AG10803 (cell line): Measurements from ENCODE around the gene DCAF12L2.
"Not testable (repeated sequence)": the region's sequence is repeated elsewhere in the genome, so short reads cannot be mapped to it uniquely, and the experiment has no call there.

Experiments
- DNase-seq: peaks from one replicate; pipeline ENCODE4 v3.0.0; 2010; ENCODE audit warnings: low read depth
- H3K4me3 ChIP-seq: 2 replicates; pipeline ENCODE4 v1.5.1; 2011; ENCODE audit warnings: mild to moderate bottlenecking, low read length, control low read depth
- TF ChIP-seq, protein P1 (sequence below): conservative IDR thresholded peaks from 2 replicates; pipeline ENCODE4 v1.5.1; 2011; ENCODE audit warnings: mild to moderate bottlenecking, low read length, control low read depth, inconsistent platforms

DCAF12L2 gene

GRCh38 chrX:126165721-126166461, at the start of gene DCAF12L2:
Gene DCAF12L2, minus strand, starts transcription at chrX:126166289. Its CDS starts 365 bp downstream, at chrX:126165924.
- no peak for DNase-seq
- H3K4me3 ChIP-seq: peak within 1 kb of the TSS; percentile 17; the same call in 1 of the 2 replicates
- TF ChIP-seq, protein P1, sequence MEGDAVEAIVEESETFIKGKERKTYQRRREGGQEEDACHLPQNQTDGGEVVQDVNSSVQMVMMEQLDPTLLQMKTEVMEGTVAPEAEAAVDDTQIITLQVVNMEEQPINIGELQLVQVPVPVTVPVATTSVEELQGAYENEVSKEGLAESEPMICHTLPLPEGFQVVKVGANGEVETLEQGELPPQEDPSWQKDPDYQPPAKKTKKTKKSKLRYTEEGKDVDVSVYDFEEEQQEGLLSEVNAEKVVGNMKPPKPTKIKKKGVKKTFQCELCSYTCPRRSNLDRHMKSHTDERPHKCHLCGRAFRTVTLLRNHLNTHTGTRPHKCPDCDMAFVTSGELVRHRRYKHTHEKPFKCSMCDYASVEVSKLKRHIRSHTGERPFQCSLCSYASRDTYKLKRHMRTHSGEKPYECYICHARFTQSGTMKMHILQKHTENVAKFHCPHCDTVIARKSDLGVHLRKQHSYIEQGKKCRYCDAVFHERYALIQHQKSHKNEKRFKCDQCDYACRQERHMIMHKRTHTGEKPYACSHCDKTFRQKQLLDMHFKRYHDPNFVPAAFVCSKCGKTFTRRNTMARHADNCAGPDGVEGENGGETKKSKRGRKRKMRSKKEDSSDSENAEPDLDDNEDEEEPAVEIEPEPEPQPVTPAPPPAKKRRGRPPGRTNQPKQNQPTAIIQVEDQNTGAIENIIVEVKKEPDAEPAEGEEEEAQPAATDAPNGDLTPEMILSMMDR: no peak

DNA sequence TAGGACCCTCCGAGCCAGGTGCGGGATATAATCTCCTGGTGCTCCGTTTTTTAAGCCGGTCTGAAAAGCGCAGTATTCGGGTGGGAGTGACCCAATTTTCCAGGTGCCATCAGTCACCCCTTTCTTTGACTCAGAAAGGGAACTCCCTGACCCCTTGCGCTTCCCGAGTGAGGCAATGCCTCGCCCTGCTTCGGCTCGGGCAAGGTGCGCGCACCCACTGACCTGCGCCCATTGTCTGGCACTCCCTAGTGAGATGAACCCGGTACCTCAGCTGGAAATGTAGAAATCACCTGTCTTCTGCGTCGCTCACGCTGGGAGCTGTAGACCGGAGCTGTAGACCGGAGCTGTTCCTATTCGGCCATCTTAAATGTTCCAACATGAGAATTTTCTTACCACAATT, 24.8 kb upstream of the DCAF12L2 start:
- not testable (repeated sequence) for H3K4me3 ChIP-seq, DNase-seq

DNA sequence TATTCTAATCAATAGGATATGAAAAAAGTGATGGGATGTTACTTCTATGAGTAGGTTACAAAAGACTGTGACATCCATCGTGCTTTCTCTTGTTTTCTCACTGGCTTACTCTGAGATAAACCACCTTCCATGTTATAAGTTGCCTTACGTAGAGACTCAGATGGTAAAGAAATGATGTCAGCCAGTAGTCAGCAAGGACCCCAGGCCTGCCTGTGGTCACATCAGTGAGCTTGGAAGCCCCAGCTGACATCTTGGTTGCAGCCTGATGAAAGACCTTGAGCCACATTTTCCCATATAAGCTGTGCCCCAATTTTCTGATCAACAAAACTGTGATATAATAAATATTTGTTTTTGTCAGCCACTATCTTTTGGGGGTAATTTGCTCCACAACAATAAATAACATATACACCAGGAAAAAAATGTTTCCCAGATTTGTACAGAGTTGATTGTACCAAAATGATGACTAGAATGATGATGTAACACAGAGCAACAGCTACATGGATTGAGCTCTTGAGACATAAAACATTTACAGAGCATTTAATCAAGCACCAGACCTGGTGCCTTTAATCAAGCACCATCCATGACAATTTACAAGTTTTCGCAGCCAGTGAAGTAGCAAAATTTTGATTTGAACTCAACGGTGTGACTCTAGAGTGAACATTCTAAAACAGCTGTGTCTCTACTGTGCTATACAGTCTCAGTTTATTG, 11.2 kb upstream of the DCAF12L2 start:
- TF ChIP-seq, protein P1: no peak
- H3K4me3 ChIP-seq: no peak overlapping the region
- no peak for DNase-seq

- no peak overlapping the region for H3K4me3 ChIP-seq
- TF ChIP-seq, protein P1: no peak
- no peak for DNase-seq
Measured at GRCh38 chrX:126170720-126171119, 4.6 kb upstream of the DCAF12L2 start.

GRCh38 chrX:126167560-126167959, 1.5 kb upstream of the DCAF12L2 start:
- no peak overlapping the region for H3K4me3 ChIP-seq
- TF ChIP-seq, protein P1: no peak
- no peak for DNase-seq

DNA sequence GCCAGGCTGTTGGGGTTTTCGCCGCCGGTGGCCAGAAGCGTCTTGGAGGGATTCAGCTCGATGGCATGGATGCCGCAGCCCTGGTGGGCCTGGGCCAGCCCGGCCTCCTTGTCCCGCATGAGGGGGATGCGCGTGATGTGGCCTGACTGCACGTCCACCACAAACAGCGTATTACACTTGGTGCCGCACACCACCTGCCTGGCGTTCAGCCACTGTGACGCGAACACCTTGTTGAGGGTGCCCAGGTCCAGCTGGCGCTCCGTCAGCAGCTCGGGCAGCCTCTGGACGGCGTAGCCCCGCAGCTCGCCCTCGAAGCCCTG, 728 bp downstream of the DCAF12L2 start:
- no peak overlapping the region for H3K4me3 ChIP-seq
- TF ChIP-seq, protein P1: no peak
- no peak for DNase-seq

DNA sequence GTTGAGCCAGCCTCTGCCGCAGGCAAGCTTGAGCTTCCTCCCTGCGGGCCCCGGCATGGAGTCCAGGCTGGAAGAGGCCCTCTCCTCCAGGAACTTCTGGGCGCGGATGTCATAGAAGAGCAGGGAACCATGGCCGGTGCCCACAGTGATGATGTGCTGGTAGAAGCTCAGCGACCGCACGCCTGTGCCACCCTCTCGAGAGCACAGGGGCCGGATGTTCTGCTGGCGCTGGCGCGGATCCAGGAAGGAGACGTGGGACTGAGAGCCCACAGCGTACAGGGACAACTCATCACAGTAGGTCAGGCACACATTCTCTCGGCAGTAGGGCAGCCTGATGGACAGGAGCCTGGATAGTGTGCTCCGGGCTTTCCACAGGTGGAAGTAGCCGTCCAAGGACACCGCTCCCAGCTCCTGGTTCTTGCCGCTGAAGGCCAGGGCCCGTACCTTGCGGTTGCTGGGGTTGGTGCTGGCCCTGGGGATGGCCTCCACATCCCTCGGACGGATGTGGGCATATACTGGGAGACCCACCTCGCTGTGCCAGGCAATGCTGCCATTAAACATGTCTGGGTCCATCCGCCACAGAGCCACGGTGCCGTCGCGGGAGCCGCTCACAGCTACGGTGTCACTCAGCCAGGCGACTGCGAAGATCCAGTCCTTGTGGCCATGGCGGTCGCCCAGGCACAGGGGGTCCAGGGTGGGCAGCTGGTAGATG, 1.2 kb downstream of the DCAF12L2 start:
- H3K4me3 ChIP-seq: no peak overlapping the region
- TF ChIP-seq, protein P1: no peak
- no peak for DNase-seq
